Measurements from ENCODE around the gene SULT1C3.

SULT1C3 gene

GRCh38 chr2:108239786-108240185, at the start of gene SULT1C3:
Gene SULT1C3 (plus strand): TSS chr2:108239968. CDS start chr2:108247195, 7,227 bp downstream.
- no peak for DNase-seq (ENCODE audit: low read depth, low spot score)

- DNase-seq (ENCODE audit: low read depth, low spot score): peak; percentile 35
Measured at GRCh38 chr2:108193251-108193650, 46.5 kb upstream of the SULT1C3 start.

GRCh38 chr2:108194409-108195132, 45.2 kb upstream of the SULT1C3 start:
- no peak for DNase-seq (ENCODE audit: low read depth, low spot score)

GRCh38 chr2:108195133-108195439, 44.7 kb upstream of the SULT1C3 start:
- DNase-seq (ENCODE audit: low read depth, low spot score): no peak

GRCh38 chr2:108199726-108200125, 40.0 kb upstream of the SULT1C3 start:
- peak; percentile 17 for DNase-seq (ENCODE audit: low read depth, low spot score)

- DNase-seq (ENCODE audit: low read depth, low spot score): no peak
Measured at GRCh38 chr2:108200569-108200968, 39.2 kb upstream of the SULT1C3 start.

- no peak for DNase-seq (ENCODE audit: low read depth, low spot score)
Measured at GRCh38 chr2:108212671-108213070, 27.1 kb upstream of the SULT1C3 start.

GRCh38 chr2:108215794-108216211, 24.0 kb upstream of the SULT1C3 start:
- peak; percentile 18 for DNase-seq (ENCODE audit: low read depth, low spot score)

- DNase-seq (ENCODE audit: low read depth, low spot score): no peak
Measured at GRCh38 chr2:108217211-108217610, 22.6 kb upstream of the SULT1C3 start.

- DNase-seq (ENCODE audit: low read depth, low spot score): no peak
Measured at GRCh38 chr2:108219688-108220087, 20.1 kb upstream of the SULT1C3 start.

- no peak for DNase-seq (ENCODE audit: low read depth, low spot score)
Measured at GRCh38 chr2:108220191-108220590, 19.6 kb upstream of the SULT1C3 start.

GRCh38 chr2:108220942-108221541, 18.7 kb upstream of the SULT1C3 start:
- DNase-seq (ENCODE audit: low read depth, low spot score): no peak

GRCh38 chr2:108222261-108222660, 17.5 kb upstream of the SULT1C3 start:
- no peak for DNase-seq (ENCODE audit: low read depth, low spot score)

GRCh38 chr2:108223573-108223972, 16.2 kb upstream of the SULT1C3 start:
- no peak for DNase-seq (ENCODE audit: low read depth, low spot score)

- no peak for DNase-seq (ENCODE audit: low read depth, low spot score)
Measured at GRCh38 chr2:108224022-108224421, 15.7 kb upstream of the SULT1C3 start.

- no peak for DNase-seq (ENCODE audit: low read depth, low spot score)
Measured at GRCh38 chr2:108226564-108226963, 13.2 kb upstream of the SULT1C3 start.

- no peak for DNase-seq (ENCODE audit: low read depth, low spot score)
Measured at GRCh38 chr2:108228006-108228405, 11.8 kb upstream of the SULT1C3 start.

GRCh38 chr2:108228537-108228936, 11.2 kb upstream of the SULT1C3 start:
- DNase-seq (ENCODE audit: low read depth, low spot score): no peak

- DNase-seq (ENCODE audit: low read depth, low spot score): no peak
Measured at GRCh38 chr2:108229875-108230274, 9.9 kb upstream of the SULT1C3 start.

GRCh38 chr2:108235577-108235976, 4.2 kb upstream of the SULT1C3 start:
- DNase-seq (ENCODE audit: low read depth, low spot score): no peak

GRCh38 chr2:108236676-108237335, 3.0 kb upstream of the SULT1C3 start:
- DNase-seq (ENCODE audit: low read depth, low spot score): no peak

- DNase-seq (ENCODE audit: low read depth, low spot score): no peak
Measured at GRCh38 chr2:108240966-108241365, 1.2 kb downstream of the SULT1C3 start.

- DNase-seq (ENCODE audit: low read depth, low spot score): no peak
Measured at GRCh38 chr2:108243566-108243965, 3.8 kb downstream of the SULT1C3 start.
